NCI-H524 treated with DMSO at 0.1 percent for 48 hours (cell line): ENCODE results near the gene C12orf57.
A peak's percentile ranks its signal among the peaks of the same experiment; 100 is the strongest.
"Not testable (repeated sequence)": the region's sequence is repeated elsewhere in the genome, so short reads cannot be mapped to it uniquely, and the experiment has no call there.

Experiments used
- DNase-seq: peaks from one replicate; lab custom pipeline; 2025; lab: John Stamatoyannopoulos, UW

The C12orf57 gene, protein sequence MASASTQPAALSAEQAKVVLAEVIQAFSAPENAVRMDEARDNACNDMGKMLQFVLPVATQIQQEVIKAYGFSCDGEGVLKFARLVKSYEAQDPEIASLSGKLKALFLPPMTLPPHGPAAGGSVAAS

GRCh38 chr12:6943722-6944380 is at the start of gene C12orf57, which contains the start of gene RNU7-1:
TSS of gene C12orf57 (plus strand) at chr12:6944022. CDS start at chr12:6944122, 100 bp downstream.
TSS of gene RNU7-1 (plus strand) at chr12:6943816.
- peak; percentile 83 for DNase-seq

- no peak for DNase-seq
These were observed 49.5 kb upstream of the C12orf57 start for GRCh38 chr12:6894321-6894720.

DNA sequence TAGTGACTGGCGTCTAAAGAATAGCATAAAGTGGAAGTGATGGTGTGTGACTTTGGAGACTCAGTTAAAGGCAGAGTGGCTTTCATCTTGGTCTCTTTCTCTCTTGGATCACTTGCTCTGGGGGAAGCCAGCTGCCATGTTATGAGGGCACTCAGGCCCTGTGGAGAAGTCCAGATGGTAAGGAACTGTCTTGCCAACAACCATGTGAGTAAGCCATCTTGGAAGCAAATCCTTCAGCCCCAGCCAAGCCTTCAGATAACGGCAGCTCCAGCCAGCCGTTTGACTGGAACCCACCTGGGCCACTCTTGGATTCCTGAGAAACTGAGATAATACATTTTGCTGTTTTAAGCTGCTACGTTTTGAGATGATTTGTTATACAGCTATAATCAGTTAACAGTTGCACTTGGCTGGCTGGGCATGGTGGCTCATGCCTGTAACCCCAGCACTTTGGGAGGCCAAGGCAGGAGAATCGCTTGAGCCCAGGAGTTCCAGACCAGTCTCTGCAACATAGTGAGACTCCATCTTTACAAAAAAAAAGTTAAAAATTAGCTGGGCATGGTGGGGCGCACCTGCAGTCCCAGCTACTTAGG is 46.9 kb upstream of the C12orf57 start:
- DNase-seq: no peak

GRCh38 chr12:6899427-6899826 is 44.4 kb upstream of the C12orf57 start:
- DNase-seq: no peak

DNA sequence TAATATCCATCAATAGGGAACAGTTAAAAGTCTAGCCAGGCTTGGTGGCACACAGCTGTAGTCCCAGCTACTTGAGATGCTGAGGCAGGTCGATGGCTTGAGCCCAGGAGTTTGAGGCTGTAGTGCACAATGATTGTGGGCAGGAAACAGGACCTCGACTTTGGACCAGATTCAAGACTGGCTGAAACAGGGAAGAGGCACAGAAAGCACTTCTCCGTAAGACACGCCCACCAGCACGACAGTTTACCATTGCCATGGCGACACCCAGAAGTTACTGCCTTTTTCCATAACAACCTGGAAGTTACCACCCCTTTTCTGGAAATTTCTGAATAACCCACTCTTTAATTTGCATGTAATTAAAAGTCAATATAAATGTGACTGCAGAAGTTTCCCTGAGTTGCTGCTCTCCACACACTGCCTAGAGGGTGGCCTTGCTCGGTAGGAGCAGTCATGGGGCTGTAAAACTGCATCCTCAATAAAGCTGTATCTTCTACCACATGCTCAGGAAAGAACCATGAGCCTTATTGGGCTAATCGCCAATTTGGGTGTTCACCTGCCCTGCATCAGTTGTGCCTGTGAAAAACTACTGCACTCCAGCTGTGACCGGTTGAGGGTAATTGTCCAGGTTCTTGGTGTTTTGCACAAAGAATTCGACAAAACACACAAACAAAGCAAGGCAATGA is 43.8 kb upstream of the C12orf57 start:
- no peak for DNase-seq

- no peak for DNase-seq
These were observed 41.4 kb upstream of the C12orf57 start for GRCh38 chr12:6902448-6902847.

DNA sequence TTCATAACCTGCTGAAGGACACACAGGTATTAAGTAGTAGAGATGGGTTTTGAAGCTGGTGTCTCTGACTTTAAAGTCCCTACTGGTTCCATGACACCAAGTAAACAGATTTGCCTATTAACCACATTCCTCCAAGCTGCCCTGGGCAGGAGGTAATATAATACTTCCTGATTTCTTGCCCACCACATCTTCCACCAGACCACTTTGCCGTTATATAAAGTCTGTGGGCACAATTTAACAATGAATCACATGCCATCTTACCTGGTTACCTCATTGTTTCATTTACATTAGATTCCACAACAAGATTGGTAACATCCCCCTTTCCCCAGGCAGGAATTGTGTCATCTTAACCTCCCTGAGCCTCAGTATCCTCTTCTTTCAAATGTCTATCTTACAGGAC is 40.1 kb upstream of the C12orf57 start:
- DNase-seq: no peak

GRCh38 chr12:6904280-6905276 is 39.2 kb upstream of the C12orf57 start, which contains the start of gene LRRC23:
TSS of gene LRRC23 (plus strand) at chr12:6904822. CDS start at chr12:6905634, 812 bp downstream.
- DNase-seq: peak; percentile 83

DNA sequence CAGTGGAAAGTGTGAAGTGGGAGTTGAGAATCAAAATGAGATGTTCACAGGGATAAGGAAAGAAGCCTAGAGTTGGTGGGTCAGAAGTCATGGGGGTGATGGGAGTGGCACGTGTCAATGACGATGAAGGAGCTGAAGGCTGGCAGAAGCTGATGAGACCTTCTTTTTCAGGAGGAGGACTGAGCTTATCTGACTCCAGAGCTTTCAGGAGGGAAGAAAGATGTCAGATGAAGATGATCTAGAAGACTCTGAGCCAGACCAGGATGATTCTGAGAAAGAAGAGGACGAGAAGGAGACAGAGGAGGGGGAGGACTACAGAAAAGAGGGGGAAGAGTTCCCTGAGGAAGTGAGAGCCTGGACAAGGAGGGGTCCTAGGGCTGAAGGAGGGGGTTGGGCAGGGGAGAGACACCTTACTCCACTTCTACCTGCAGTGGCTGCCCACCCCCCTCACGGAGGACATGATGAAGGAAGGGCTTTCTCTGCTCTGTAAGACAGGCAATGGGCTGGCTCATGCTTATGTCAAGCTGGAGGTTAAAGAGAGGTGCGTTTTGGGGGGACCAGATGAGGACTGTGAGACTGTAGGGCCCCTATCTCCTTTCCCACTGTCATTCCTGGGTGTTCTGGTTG is 38.3 kb upstream of the C12orf57 start:
- no peak for DNase-seq

DNA sequence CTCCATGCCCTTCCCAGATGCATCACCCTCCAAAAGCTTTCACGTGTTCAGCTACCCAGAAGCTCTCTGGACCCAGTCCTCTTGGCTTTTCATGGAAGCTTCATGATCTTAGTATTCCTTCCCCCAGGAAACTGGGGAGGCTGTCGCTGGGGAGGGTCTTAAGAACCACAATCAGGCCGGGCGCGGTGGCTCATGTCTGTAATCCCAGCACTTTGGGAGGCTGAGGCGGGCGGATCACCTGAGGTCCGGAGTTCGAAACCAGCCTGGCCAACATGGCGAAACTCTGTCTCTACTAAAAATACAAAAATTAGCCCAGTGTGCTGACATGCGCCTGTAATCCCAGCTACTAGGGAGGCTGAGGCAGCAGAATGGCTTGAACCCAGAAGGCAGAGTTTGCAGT is 35.7 kb upstream of the C12orf57 start:
- DNase-seq: not testable (repeated sequence)

DNA sequence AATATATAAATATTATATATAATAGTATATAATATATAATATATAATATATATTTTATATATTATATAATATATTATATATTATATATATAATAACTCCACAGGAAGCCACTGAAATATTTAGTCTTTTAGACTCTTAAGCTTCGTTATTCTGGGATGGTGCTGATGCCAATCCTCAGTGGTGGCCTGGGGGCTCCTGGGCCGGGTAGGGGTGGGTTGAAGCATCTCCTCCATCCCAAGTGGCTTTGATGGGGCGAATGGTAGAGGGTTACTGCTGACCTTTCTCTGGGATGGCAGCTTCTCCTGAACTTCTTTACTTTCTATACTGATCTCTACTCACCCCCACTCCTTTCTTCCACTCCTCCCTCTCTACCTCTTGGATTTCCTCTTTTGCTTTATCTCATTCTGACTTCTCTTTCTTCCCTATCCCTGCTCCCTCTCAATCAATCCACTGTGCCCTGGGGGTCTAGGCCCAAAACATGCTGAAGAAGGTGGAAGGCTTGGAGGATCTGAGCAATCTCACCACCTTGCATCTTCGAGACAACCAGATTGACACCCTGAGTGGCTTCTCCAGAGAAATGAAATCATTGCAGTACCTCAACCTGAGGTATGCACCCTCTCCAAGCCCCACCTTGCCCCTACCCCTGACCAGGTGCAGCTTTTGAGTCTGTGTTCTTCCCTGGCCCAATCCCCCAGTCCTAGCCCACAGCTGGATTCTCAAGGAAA is 34.2 kb upstream of the C12orf57 start:
- DNase-seq: no peak

- DNase-seq: no peak
These were observed 31.5 kb upstream of the C12orf57 start for GRCh38 chr12:6912164-6912935.

GRCh38 chr12:6914246-6914946 is 29.4 kb upstream of the C12orf57 start, which contains the start of gene ENO2:
TSS of gene ENO2 (plus strand) at chr12:6914580. CDS start at chr12:6915833, 1,253 bp downstream.
- no peak for DNase-seq

- no peak for DNase-seq
These were observed 28.7 kb upstream of the C12orf57 start for GRCh38 chr12:6914947-6915788.

GRCh38 chr12:6915789-6916285 is 28.0 kb upstream of the C12orf57 start:
- DNase-seq: no peak

DNA sequence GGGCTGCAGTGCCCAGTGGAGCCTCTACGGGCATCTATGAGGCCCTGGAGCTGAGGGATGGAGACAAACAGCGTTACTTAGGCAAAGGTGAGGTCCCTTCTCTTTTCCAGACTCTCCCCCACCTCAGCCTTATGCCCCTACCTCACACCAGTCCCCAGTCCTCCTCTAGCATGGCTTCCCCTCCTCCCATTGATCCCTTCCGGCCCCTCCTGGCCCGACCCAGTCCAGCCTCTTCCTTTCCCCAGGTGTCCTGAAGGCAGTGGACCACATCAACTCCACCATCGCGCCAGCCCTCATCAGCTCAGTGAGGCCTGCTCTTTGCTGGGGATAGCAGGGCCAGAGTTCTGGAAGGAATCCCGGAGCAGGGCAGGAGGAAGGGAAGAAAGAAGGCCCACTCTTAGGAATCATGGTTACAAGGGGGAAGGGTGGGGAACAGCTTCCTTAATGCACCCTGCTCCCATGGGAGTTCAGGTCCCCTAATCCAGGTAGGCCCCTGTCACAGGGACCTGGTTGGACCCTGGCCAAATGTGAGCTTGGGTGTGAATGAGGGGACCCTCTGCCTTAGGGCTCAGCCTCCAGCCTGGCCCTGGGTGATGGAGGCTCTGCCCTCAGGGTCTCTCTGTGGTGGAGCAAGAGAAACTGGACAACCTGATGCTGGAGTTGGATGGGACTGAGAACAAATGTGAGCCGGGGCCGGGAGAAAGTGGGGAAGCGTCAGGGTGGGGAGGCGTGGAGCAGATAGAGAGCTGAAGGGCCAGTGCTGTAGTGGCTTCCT is 27.2 kb upstream of the C12orf57 start:
- no peak for DNase-seq
